GM20431 (cell line): Measurements from ENCODE around the gene SLC50A1.
"Not testable (repeated sequence)": the region's sequence is repeated elsewhere in the genome, so short reads cannot be mapped to it uniquely, and the experiment has no call there.

Experiments used
- in situ Hi-C: fragments of 300-500 bp; cut with MseI, MboI; formaldehyde crosslinking; loops from one replicate; pipeline ENCODE4 v1.15.0; 2020; ENCODE audit warnings: low sequenced_read_pairs; ENCODE audit not compliant: unreplicated experiment

SLC50A1 gene

DNA sequence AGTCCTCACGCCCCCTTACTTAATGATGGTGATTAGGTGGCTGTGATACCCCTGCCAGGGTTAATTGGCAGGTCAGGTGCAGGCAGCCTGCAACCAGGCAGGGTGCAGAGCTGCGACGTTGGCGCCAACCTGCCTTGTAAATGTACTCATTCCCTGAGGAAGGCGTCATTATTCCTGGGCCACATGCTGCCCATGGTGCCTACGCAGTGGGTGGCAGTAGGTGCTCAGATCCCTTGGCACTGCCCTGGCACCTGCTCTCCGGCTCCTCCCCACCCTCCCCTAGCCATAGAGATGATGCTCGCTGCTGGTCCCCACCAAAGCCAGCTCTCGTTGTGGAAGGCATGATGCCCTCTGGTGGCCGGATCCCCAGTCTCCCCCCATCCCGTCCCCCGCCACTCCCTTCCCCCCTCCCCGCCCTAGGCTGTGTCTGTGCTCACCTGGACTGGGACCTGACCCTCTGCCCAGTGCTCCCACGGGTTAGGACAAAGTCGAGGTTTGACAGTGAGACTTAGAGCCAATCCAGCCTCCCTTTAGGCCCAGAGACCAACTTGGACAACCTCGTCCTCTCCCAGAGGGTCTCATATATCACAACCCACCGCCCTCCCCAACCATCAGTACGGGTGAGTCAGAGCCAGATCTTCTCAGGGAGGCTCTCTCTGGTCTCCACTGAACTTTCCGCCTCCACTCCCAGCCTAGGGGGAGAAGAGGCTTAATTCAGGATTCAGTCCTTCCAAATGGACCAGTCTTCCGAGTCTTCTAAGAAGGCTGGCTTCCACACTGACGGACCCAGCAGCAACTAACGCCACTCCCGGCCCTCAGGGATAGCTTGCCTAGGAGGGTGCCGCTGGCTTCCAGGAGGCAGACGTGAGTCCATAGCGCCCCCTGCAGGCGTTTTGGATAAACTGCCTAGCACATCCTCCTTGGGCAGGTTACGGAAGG lies 31.8 kb downstream of the SLC50A1 start:
- in situ Hi-C loops, result no loop called here

GRCh38 chr1:155168105-155168445 lies 32.4 kb downstream of the SLC50A1 start:
- in situ Hi-C loops, result not testable (repeated sequence)

- in situ Hi-C loops, result no loop called here
Observed at GRCh38 chr1:155168456-155169210, 33.0 kb downstream of the SLC50A1 start.

- in situ Hi-C loops, result no loop called here
Observed at GRCh38 chr1:155169541-155169940, 33.9 kb downstream of the SLC50A1 start.

DNA sequence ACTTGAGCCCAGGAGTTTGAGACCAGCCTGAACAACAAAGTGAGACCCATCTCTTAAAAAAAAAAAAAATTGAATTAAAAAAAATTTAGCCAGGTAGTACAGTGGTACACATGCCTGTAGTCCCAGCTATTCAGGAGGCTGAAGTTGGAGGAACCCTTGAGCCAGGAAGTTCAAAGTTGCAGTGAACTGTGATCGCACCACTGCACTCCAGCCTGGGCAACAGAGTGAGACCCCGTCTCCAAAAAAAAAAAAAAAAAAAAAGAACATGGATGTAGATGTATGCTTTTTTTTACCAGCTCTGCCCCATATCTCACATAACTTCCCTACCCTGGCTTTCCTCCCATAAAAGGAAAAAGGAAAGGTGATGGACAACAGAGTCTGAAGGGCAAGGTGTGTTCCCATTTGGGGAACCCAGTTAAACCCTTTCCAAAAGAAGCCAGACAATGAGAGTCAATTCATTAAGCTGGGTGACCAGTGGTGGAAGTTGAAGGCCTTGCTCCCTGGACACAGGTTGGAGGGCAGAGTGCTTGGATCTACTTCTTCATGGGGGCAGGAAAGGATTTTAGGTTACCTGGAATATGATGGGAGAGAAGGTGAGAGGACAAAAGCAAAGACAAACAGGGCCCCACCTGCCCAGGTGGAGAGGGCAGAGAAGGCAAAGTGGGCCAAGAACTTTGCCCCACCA lies 34.6 kb downstream of the SLC50A1 start:
- in situ Hi-C loops, result no loop called here

DNA sequence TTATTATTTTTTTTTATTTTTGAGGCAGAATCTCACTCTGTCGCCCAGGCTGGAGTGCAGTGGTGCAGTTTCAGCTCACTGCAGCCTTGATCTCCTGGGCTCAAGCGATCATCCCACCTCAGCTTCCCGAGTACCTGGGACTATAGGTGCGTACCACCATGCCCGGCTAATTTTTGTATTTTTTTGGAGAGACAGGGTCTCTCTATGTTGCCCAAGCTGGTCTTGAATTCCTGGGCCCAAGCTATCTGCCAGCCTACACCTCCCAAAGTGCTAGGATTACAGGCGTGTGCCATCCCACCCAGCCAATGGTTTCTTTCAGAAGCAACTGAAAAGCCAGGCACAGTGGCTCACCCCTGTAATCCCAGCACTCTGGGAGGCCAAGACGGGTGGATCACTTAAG lies 35.2 kb downstream of the SLC50A1 start:
- in situ Hi-C loops, result no loop called here

DNA sequence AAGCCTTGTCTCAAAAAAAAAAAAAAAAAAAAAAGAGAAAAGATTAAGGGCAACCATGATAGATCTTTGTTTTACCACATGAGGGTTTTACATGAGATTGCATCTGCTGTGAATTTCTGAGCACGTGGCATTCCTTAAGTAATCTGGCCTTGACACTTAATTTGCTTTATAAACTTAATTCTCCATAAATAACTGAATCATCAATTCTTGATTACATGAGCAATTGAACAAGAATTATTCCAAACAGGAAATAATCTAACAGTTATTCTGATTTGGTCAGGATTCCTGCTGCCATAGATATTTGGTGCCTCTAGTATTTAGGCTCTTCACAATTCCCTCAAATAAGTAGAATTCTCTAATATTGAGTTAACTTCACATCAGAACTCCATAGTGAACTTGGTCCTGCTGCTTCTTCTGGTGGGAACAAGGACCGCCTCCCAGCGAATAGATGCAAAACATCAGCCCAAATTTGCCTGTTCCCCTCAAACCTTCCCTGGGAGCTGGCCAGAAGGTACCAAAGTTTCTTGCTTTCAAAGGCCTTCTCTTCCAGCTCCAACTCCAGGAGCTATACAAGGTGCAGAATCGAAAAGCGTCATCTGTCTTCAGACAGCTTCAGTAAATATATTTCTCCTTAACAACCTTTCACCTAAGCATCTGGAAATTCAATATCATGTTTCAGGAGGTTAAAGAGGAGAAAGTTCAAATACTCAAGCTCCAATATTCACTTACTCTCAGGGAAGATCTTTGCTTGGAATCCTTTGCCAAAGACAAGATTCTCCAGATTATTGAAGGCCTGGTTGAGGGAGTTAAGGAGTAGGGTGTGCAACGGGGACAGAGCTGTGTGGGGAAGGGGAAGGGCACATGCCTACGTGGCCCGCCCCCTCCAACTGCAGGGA lies 36.4 kb downstream of the SLC50A1 start:
- in situ Hi-C loops, result no loop called here

- in situ Hi-C loops, result no loop called here
Observed at GRCh38 chr1:155172732-155173477, 37.3 kb downstream of the SLC50A1 start, which contains the start of gene KRTCAP2. TSS of gene KRTCAP2 (minus strand) at chr1:155173304. CDS start at chr1:155173224, 80 bp downstream.

DNA sequence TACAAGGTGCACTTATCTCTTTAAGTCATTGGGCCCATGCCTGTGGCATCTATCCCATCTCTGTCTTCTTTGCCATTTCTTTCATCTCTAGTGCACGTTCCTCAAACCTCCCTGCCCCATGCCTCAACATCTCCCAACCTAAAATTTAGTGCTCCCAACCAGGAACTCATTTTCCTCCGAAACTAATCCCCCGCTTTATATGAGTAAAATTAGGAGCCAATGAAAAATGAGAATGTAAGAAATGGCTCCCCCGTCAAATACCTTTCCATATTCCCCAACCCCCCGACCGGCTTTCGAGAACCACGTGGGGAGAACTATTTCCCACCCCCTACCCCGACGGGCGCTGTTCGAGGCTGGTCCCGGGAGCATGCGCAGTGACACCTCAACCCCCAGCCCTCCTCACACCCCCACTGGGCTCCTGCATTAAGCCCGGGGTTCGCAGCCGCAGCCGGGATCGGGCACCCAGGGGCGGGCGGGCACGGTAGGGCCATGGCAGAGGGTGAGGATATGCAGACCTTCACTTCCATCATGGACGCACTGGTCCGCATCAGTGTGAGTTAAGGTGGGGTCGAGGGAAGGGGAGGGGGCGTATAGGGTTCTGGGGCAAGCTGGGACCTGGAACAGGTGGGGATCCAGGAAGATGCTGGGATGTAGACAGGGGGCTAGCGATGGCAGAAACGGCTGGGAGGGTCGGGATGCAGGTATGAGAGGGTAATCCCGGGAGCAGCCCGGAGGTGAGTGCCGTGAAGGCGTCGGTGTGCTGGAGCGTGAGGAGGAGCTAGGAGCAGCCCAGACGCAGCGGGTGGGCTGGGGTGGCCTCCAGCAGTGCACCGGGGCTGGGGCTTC lies 38.0 kb downstream of the SLC50A1 start, which contains the start of gene TRIM46:
TSS of gene TRIM46 (plus strand) at position 372 of the 846 bp plus-strand sequence. CDS start at position 490, 118 bp downstream.
- in situ Hi-C loops, result no loop called here

- in situ Hi-C loops, result no loop called here
Observed at GRCh38 chr1:155174324-155175280, 39.0 kb downstream of the SLC50A1 start.

GRCh38 chr1:155175281-155175926 lies 39.8 kb downstream of the SLC50A1 start:
- in situ Hi-C loops, result no loop called here

- in situ Hi-C loops, result no loop called here
Observed at GRCh38 chr1:155175927-155176371, 40.3 kb downstream of the SLC50A1 start.

- in situ Hi-C loops, result no loop called here
Observed at GRCh38 chr1:155176544-155177071, 41.0 kb downstream of the SLC50A1 start.

- in situ Hi-C loops, result no loop called here
Observed at GRCh38 chr1:155177192-155177917, 41.7 kb downstream of the SLC50A1 start.

- in situ Hi-C loops, result no loop called here
Observed at GRCh38 chr1:155177918-155178281, 42.2 kb downstream of the SLC50A1 start.
